Breast epithelium (tissue), 3 donors: ENCODE data around the gene RNF125.

Experiments used
- CTCF ChIP-seq, 3 donors: fragments of 450-650 bp; IDR thresholded peaks; one replicate each; pipeline ENCODE4 v1.5.1; 2016 to 2017; ENCODE audit warnings: antibody characterized with exemption in 3 of 3, mild to moderate bottlenecking in 3 of 3, moderate library complexity in 3 of 3
- POLR2A ChIP-seq: fragments of 450-650 bp; IDR thresholded peaks from one replicate; pipeline ENCODE4 v1.6.1; 2016; ENCODE audit warnings: antibody characterized with exemption, mild to moderate bottlenecking, moderate library complexity

GRCh38 chr18:32026491-32027086, 8.0 kb downstream of the RNF125 start:
- no peak for TF ChIP-seq POLR2A
- TF ChIP-seq CTCF (IDR thresholded peaks at IDR 0.05), result no peak
